Spleen (tissue), 11 donors: ENCODE results near the gene HDAC4. TPM values are rescaled to one million over a fixed set of nuclear protein-coding genes. Genes with fewer than 3 reads are reported as not detected.

ENCODE experiments used
- DNase-seq: peaks from one replicate; pipeline ENCODE4 v3.0.0-alpha.2; 2020
- H3K27ac ChIP-seq, 8 donors: fragments of 200-600 bp; sonication (generic) in 7 of 8; 1 replicate in 4 of 8; 2 replicates in 4 of 8; pipeline versions ENCODE4 v1.5.0 to v1.8.0; 2016 to 2021; ENCODE audit warnings: inconsistent platforms in 4 of 8, mild to moderate bottlenecking in 4 of 8, moderate library complexity in 1 of 8
- H3K27me3 ChIP-seq, 7 donors: fragments of 200-600 bp; sonication (generic) in 6 of 7; replicated peaks in 1 of 7; 1 replicate in 4 of 7; 2 replicates in 3 of 7; pipeline versions ENCODE4 v1.5.0 to v1.8.0; 2016 to 2021; ENCODE audit warnings: inconsistent platforms in 3 of 7, mild to moderate bottlenecking in 1 of 7
- H3K36me3 ChIP-seq, 6 donors: fragments of 200-600 bp; sonication (generic) in 5 of 6; 1 replicate in 4 of 6; 2 replicates in 2 of 6; pipeline versions ENCODE4 v1.5.0 to v1.8.0; 2016 to 2021; ENCODE audit warnings: inconsistent platforms in 2 of 6
- H3K4me1 ChIP-seq, 6 donors: fragments of 200-600 bp; sonication (generic) in 5 of 6; 1 replicate in 3 of 6; 2 replicates in 3 of 6; pipeline versions ENCODE4 v1.5.0 to v1.8.0; 2016 to 2021; ENCODE audit warnings: inconsistent platforms in 3 of 6
- H3K4me3 ChIP-seq, 8 donors: fragments of 200-600 bp; sonication (generic) in 7 of 8; 1 replicate in 4 of 8; 2 replicates in 4 of 8; pipeline versions ENCODE4 v1.5.0 to v1.8.0; 2016 to 2021; ENCODE audit warnings: inconsistent platforms in 4 of 8, mild to moderate bottlenecking in 4 of 8, moderate library complexity in 2 of 8
- H3K9me3 ChIP-seq, 8 donors: fragments of 200-600 bp; sonication (generic) in 7 of 8; 1 replicate in 4 of 8; 2 replicates in 4 of 8; pipeline versions ENCODE4 v1.5.0 to v1.8.0; 2016 to 2021; ENCODE audit warnings: inconsistent platforms in 4 of 8
- POLR2A ChIP-seq, 3 donors: fragments of 450-650 bp; IDR thresholded peaks; one replicate each; pipeline ENCODE4 v1.5.1; 2017; ENCODE audit warnings: antibody characterized with exemption in 3 of 3, mild to moderate bottlenecking in 1 of 3
- POLR2AphosphoS5 ChIP-seq, 3 donors: sonication (generic); formaldehyde crosslinking; IDR thresholded peaks; one replicate each; pipeline ENCODE4 v1.5.1; 2017; ENCODE audit warnings: antibody characterized with exemption in 3 of 3
- WGBS, 5 donors: extraction: QIAGEN DNeasy Blood & Tissue Kit in 3 of 5; methylation state at CpG; one replicate each; pipeline versions ENCODE4 v1.1.5 to v1.1.7; 2013 to 2018; 5-methylcytosine and 5-hydroxymethylcytosine counted together
- intact Hi-C: fragments of 100-400 bp; cut with DNase I; formaldehyde crosslinking; loops from one replicate; pipeline ENCODE4 v1.15.0; 2023; ENCODE audit warnings: low total_unique reads
- polyA plus RNA-seq, 3 donors: library from polyadenylated mRNA; stranded (reverse); fragments of 200-250 nt; gene quantifications; one replicate each; pipeline ENCODE4 v1.2.1, GENCODE V29; 2013
- total RNA-seq, 7 donors: library from RNA; depleted of rRNA in 3 of 7; stranded (reverse); fragments of >200 nt in 3 of 7; fragmentation: NEBNext Ultra II Directional in 4 of 7; extraction: Animal tissue kit (Norgen Biotek cat#: 25700) in 4 of 7; gene quantifications; one replicate each; pipeline versions ENCODE4 v1.1.0 to v1.2.1, GENCODE V29; 2016 to 2021
- TF ChIP-seq, protein P1 (sequence below), 11 experiments: fragments of 200-600 bp in 7 of 11; fragments of 450-650 bp in 4 of 11; sonication (generic) in 4 of 11; IDR thresholded peaks in 8 of 11; conservative IDR thresholded peaks in 3 of 11; 1 replicate in 7 of 11; 2 replicates in 4 of 11; pipeline versions ENCODE4 v1.4.0 to v1.8.0; 2016 to 2021; ENCODE audit warnings: antibody characterized with exemption in 11 of 11, inconsistent platforms in 4 of 11, mild to moderate bottlenecking in 1 of 11
- donor health status: healthy with polysubstance abuse.
- donor health status: DM: no; HTN: no; CAD: no; lungs with moderate emphysema.
- donor health status: DM: no; HTN: no; CAD: no.
- donor health status: Bipolar disorder and iron deficiency.
- donor health status: healthy.
- donor health status: DM: no; HTN: no; CAD: no.
- donor health status: DM: yes; HTN: yes; CAD: no.

HDAC4 gene
- total and polyA plus RNA-seq, 10 donors = 3.2 to 122 (median 69.5) TPM

DNA sequence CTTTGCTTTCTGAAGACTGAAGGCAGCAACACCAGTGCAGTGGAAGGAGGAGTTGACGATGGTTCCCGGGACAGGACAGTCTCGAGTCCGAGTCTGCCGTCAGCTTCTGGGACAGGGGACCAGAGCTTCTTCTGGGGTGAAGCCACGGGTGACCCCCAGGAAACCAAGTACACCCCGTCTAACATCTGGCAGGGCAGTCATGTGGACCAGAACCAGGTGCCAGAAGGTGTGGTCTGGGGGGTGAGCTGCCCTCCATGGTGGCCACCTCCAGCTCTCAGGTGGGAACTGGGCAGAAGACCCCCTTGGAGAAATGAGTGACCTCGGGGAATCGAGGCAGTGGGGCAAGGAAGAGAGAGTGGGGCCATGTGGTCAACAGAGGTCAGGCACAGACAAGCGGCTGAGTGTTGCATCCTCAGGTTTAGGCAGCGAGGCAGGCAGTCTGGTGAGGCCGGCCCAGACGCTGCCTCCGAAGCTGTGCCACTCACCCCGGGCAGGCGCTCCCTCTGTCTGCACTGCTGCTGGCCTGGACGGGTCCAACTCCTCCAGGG, 204.3 kb downstream of the HDAC4 start:
- Histone ChIP-seq H3K4me1 (peaks cover 0 to 20% (median 7%) of the 10 kb centered on the region in 6 donors), H3K27ac (no peak overlapping the region), H3K4me3 (no peak overlapping the region), H3K36me3 (peaks cover 0 to 58% (median 13%) of the 10 kb centered on the region in 6 donors), H3K27me3 (no peaks in the 10 kb centered on the region), H3K9me3 (no peaks in the 10 kb centered on the region)
- DNase-seq = peak; percentile 57
- TF ChIP-seq, protein P1, sequence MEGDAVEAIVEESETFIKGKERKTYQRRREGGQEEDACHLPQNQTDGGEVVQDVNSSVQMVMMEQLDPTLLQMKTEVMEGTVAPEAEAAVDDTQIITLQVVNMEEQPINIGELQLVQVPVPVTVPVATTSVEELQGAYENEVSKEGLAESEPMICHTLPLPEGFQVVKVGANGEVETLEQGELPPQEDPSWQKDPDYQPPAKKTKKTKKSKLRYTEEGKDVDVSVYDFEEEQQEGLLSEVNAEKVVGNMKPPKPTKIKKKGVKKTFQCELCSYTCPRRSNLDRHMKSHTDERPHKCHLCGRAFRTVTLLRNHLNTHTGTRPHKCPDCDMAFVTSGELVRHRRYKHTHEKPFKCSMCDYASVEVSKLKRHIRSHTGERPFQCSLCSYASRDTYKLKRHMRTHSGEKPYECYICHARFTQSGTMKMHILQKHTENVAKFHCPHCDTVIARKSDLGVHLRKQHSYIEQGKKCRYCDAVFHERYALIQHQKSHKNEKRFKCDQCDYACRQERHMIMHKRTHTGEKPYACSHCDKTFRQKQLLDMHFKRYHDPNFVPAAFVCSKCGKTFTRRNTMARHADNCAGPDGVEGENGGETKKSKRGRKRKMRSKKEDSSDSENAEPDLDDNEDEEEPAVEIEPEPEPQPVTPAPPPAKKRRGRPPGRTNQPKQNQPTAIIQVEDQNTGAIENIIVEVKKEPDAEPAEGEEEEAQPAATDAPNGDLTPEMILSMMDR (IDR thresholded peaks at IDR 0.05 in 8 of 11, conservative IDR thresholded peaks at IDR 0.05 in 3 of 11) = no peak
- TF ChIP-seq POLR2A (IDR thresholded peaks at IDR 0.05) = no peak
- TF ChIP-seq POLR2AphosphoS5 (IDR thresholded peaks at IDR 0.05) = peak in 1 of 3 donors; percentile 36
- intact Hi-C loops = no loop called here
- 91 to 96% (median 94%) methylated on average over 17 of the region's 17 CpGs for WGBS, 5 donors

DNA sequence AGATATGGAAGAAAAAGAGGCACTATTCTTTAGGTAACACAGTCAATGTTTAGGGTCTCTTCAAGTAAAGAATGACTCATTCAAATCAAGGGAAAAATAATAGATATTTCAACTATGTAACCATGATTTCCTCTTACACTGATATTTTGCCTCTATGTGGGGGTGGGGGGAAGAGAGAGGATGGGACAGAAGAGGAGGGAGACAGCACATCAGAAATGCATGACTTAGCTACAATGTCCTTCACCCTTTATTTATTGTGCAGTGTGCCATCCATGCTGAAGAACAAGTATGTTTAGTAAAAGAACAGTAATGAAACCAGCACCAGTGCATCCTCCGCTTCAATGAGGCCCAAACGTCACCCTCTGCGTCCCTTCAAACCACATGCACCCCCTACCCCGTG, 204.8 kb downstream of the HDAC4 start:
- no peak for DNase-seq
- intact Hi-C loops = no loop called here
- H3K27ac ChIP-seq = no peak overlapping the region
- 75 to 81% (median 79%) methylated on average over 4 of the region's 4 CpGs for WGBS, 5 donors
- peaks cover 0 to 58% (median 13%) of the 10 kb centered on the region in 6 donors for H3K36me3 ChIP-seq
- TF ChIP-seq POLR2AphosphoS5 (IDR thresholded peaks at IDR 0.05) = no peak
- H3K27me3 ChIP-seq = no peaks in the 10 kb centered on the region
- no peak overlapping the region for H3K4me3 ChIP-seq
- peaks cover 0 to 20% (median 7%) of the 10 kb centered on the region in 6 donors for H3K4me1 ChIP-seq
- no peaks in the 10 kb centered on the region for H3K9me3 ChIP-seq

DNA sequence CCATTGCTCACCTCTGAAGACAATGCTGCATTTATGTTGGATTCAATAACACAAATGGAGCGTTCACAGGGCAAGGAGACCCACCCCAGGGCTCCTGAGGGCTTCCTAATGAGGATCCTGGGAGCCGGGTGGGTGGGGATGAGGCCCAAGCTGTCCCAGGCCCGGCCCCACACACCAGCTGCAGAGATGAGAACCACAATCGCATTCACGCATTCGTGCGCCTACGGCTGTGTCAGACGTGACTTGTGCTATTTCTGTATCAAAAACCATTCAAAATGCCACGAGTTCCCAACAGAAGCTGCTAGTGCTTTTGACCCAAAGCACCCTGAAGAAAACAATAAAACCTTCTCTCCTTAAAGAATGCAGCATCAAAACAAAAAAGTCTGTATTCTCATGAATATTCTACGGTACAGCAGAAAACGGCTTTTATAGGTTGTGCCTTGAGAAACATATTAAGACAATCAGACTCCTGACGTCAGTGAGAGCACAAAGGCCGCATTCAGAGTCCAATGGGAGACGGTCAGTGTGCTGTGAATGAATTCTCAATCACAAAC, 205.4 kb downstream of the HDAC4 start:
- Histone ChIP-seq H3K36me3 (peaks cover 0 to 60% (median 13%) of the 10 kb centered on the region in 6 donors), H3K4me3 (no peak overlapping the region), H3K4me1 (peaks cover 0 to 18% (median 4%) of the 10 kb centered on the region in 6 donors), H3K27ac (no peak overlapping the region), H3K9me3 (no peaks in the 10 kb centered on the region), H3K27me3 (no peaks in the 10 kb centered on the region)
- no peak for DNase-seq
- WGBS, 5 donors = 87 to 93% (median 90%) methylated on average over 15 of the region's 15 CpGs
- intact Hi-C loops = no loop called here
- TF ChIP-seq POLR2AphosphoS5 (IDR thresholded peaks at IDR 0.05) (no peak), POLR2A (IDR thresholded peaks at IDR 0.05) (no peak)
- TF ChIP-seq, protein P1 (IDR thresholded peaks at IDR 0.05 in 8 of 11, conservative IDR thresholded peaks at IDR 0.05 in 3 of 11) = no peak

DNA sequence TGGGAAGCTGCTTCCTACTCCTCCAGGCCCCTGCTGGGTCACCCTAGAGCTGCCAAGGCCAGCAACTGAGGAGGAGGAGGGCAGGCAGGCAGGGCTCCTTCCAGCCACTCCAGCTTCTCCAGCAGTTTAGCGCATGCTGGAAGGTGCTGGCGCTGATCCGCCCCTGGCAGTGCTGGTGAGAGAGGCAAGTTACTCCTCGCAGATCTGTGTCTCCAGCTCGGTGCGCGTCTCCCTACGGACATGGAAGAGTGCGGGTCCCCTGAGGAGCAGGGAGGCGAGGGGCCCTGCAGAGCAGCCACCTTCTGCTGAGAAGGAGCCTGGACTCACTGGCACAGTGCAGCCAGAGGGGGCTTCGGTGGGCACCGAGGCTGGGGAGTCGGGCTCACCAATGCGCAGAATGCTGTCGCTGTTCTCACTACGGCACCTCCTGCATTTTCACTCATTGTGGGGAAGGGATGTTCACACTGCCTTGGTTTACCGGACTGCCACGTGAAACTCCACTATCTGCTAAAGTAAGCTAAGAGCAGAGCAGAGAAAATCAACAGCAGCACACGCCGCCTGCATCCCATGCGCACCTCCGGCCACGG, 206.0 kb downstream of the HDAC4 start:
- intact Hi-C loops = no loop called here
- no peak for TF ChIP-seq POLR2A (IDR thresholded peaks at IDR 0.05)
- peak in 1 of 3 donors; percentile 20 for TF ChIP-seq POLR2AphosphoS5 (IDR thresholded peaks at IDR 0.05)
- Histone ChIP-seq H3K4me1 (peaks cover 0 to 16% (median 4%) of the 10 kb centered on the region in 6 donors), H3K4me3 (no peak overlapping the region), H3K9me3 (peaks cover 0 to 1% (median 0%) of the 10 kb centered on the region in 8 donors), H3K27me3 (no peaks in the 10 kb centered on the region), H3K36me3 (peaks cover 0 to 60% (median 18%) of the 10 kb centered on the region in 6 donors), H3K27ac (no peak overlapping the region)
- DNase-seq = no peak
- WGBS, 5 donors = 92 to 96% (median 94%) methylated on average over 23 of the region's 23 CpGs
